Neuronal stem cell (in vitro differentiated cells): ENCODE data around the gene ZC3H12A. TPM values are rescaled to one million over a fixed set of nuclear protein-coding genes. Genes with fewer than 3 reads are reported as not detected.

Experiments
- DNase-seq: peaks from one replicate; pipeline ENCODE4 v3.0.0-alpha.2; 2013; ENCODE audit warnings: low spot score
- H2AFZ ChIP-seq: one replicate; pipeline ENCODE4 v1.6.1; 2013; ENCODE audit warnings: mild to moderate bottlenecking, low read length, inconsistent platforms
- H2AK5ac ChIP-seq: 2 replicates; pipeline ENCODE4 v1.6.1; 2013; ENCODE audit warnings: low read depth, mild to moderate bottlenecking, inconsistent platforms, low read length, moderate library complexity, mixed read lengths
- H2BK120ac ChIP-seq: 2 replicates; pipeline ENCODE4 v1.6.1; 2013; ENCODE audit warnings: low read depth, mild to moderate bottlenecking, inconsistent platforms, low read length, moderate library complexity, mixed read lengths
- H2BK12ac ChIP-seq: one replicate; pipeline ENCODE4 v1.6.1; 2013; ENCODE audit warnings: low read length, inconsistent platforms
- H2BK15ac ChIP-seq: 2 replicates; pipeline ENCODE4 v1.6.1; 2013; ENCODE audit warnings: mild to moderate bottlenecking, low read length, inconsistent platforms, mixed read lengths
- H2BK5ac ChIP-seq: one replicate; pipeline ENCODE4 v1.6.1; 2013; ENCODE audit warnings: inconsistent platforms, mild to moderate bottlenecking, low read length, moderate library complexity
- H3K14ac ChIP-seq: one replicate; pipeline ENCODE4 v1.6.1; 2013; ENCODE audit warnings: low read length, inconsistent platforms
- H3K18ac ChIP-seq: 2 replicates; pipeline ENCODE4 v1.6.1; 2013; ENCODE audit warnings: low read length, inconsistent platforms
- H3K23ac ChIP-seq: 2 replicates; pipeline ENCODE4 v1.6.1; 2013; ENCODE audit warnings: low read depth, mild to moderate bottlenecking, mixed read lengths, low read length, inconsistent platforms; ENCODE audit not compliant: poor library complexity
- H3K27ac ChIP-seq: replicated peaks from 3 replicates; pipeline ENCODE4 v1.5.1; 2013; ENCODE audit warnings: low read length, inconsistent platforms
- H3K27me3 ChIP-seq, 3 experiments: 2 replicates each; pipeline ENCODE4 v1.6.1; 2013; ENCODE audit warnings: low read length in 3 of 3, mild to moderate bottlenecking in 2 of 3, inconsistent platforms in 1 of 3, low read depth in 1 of 3, mixed read lengths in 1 of 3, moderate library complexity in 1 of 3; ENCODE audit not compliant: control insufficient read depth in 3 of 3, insufficient read depth in 3 of 3
- H3K36me3 ChIP-seq, 2 donors: replicated peaks in 1 of 2; 2 replicates each; pipeline ENCODE4 v1.6.1; 2013; ENCODE audit warnings: low read length in 2 of 2; ENCODE audit not compliant: control insufficient read depth in 2 of 2, insufficient read depth in 2 of 2
- H3K4ac ChIP-seq: 2 replicates; pipeline ENCODE4 v1.6.1; 2013; ENCODE audit warnings: inconsistent platforms, mild to moderate bottlenecking, low read length, moderate library complexity
- H3K4me1 ChIP-seq, 2 donors: 1 replicate in 1 of 2; 2 replicates in 1 of 2; pipeline ENCODE4 v1.6.1; 2013; ENCODE audit warnings: low read length in 2 of 2, low read depth in 1 of 2; ENCODE audit not compliant: control insufficient read depth in 2 of 2, insufficient read depth in 1 of 2
- H3K4me2 ChIP-seq: one replicate; pipeline ENCODE4 v1.6.1; 2013; ENCODE audit warnings: mild to moderate bottlenecking, low read length, inconsistent platforms; ENCODE audit not compliant: insufficient read depth, poor library complexity, severe bottlenecking
- H3K4me3 ChIP-seq, 2 donors: 2 replicates each; pipeline ENCODE4 v1.5.1; 2013; ENCODE audit warnings: low read length in 2 of 2, mild to moderate bottlenecking in 2 of 2, inconsistent platforms in 1 of 2, moderate library complexity in 1 of 2
- H3K79me1 ChIP-seq: one replicate; pipeline ENCODE4 v1.6.1; 2013; ENCODE audit warnings: low read depth, mild to moderate bottlenecking, inconsistent platforms, low read length, moderate library complexity
- H3K9ac ChIP-seq: one replicate; pipeline ENCODE4 v1.6.1; 2013; ENCODE audit warnings: mild to moderate bottlenecking, low read depth, low read length, inconsistent platforms; ENCODE audit not compliant: poor library complexity
- H3K9me3 ChIP-seq, 2 donors: replicated peaks in 1 of 2; 2 replicates each; pipeline versions ENCODE3 to v1.6.1; 2013; ENCODE audit warnings: low read length in 2 of 2, mild to moderate bottlenecking in 2 of 2, inconsistent platforms in 1 of 2, low read depth in 1 of 2, mixed read lengths in 1 of 2, moderate library complexity in 1 of 2; ENCODE audit not compliant: control insufficient read depth in 2 of 2, insufficient read depth in 1 of 2
- H4K8ac ChIP-seq: one replicate; pipeline ENCODE4 v1.6.1; 2013; ENCODE audit warnings: low read depth, mild to moderate bottlenecking, inconsistent platforms, low read length, moderate library complexity
- H4K91ac ChIP-seq: one replicate; pipeline ENCODE4 v1.6.1; 2013; ENCODE audit warnings: low read length, low read depth, mild to moderate bottlenecking, inconsistent platforms; ENCODE audit not compliant: poor library complexity
- WGBS, 2 donors: extraction: QIAGEN DNeasy Blood & Tissue Kit; methylation state at CpG; one replicate each; pipeline ENCODE4 v1.1.7; 2013; ENCODE audit warnings: missing lambda C conversion rate in 2 of 2, mixed read lengths in 1 of 2; ENCODE audit not compliant: insufficient read length in 2 of 2, insufficient replicate concordance in 1 of 2; ENCODE audit errors: extremely low coverage in 2 of 2; 5-methylcytosine and 5-hydroxymethylcytosine counted together
- polyA plus RNA-seq, 2 experiments: library from polyadenylated mRNA; stranded (reverse); fragments of 200-250 nt; gene quantifications; one replicate each; pipeline ENCODE4 v1.2.3, GENCODE V29; 2013

ZC3H12A gene
- polyA plus RNA-seq (2013, experiment 1 of 2) = 2.5 TPM
- polyA plus RNA-seq (2013, experiment 2 of 2) = 2.1 TPM

DNA sequence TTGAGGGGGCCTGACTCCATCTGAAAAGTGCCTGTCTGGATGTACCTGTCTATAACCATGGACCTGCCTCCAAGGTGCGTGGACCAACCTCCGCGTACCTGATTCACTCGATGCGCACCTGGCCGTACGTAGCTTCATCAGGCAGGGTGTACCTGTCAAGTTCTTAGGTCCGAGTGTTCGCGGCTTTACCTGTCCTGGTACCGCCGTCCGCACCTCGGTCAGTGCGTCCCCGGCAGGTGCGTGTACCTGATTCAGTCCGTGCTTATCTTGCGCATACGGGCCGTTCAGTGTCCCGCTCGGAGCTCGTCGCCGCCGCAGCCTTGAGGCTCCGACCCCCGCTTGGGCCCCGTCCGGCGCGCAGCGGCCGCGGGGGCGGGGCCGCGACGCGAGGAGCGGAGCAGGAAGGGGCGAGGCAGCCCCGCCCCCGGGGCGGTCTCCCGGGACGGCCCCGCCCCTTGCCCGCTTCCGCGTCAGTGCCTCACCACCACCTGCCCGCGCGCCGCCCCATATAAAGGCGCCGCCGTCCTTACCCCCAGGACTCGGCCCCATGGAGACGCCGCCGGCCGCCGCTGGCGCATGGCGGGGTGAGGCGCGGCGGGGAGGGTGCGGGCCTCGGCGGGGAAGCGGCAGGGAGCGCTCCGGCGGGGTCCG is at the start of gene ZC3H12A:
TSS of gene ZC3H12A (plus strand) at position 535 of the 651 bp plus-strand sequence. CDS start 917 bp downstream, outside the sequence.
- Histone ChIP-seq H4K8ac (no peak within 1 kb of the TSS), H4K91ac (no peak within 1 kb of the TSS), H3K23ac (peak within 1 kb of the TSS; percentile 89), H3K4me3 (peak within 1 kb of the TSS; percentile 70 to 84), H3K4me1 (peaks cover 27 to 41% of the 10 kb centered on the region in 2 donors), H3K79me1 (no peaks in the 10 kb centered on the region), H3K4me2 (peak within 1 kb of the TSS; percentile 97), H3K9me3 (no peaks in the 10 kb centered on the region), H2BK12ac (peak within 1 kb of the TSS; percentile 82), H3K36me3 (peaks cover 8 to 26% of the 10 kb centered on the region in 2 donors), H2AFZ (peak within 1 kb of the TSS; percentile 94), H3K14ac (peak within 1 kb of the TSS; percentile 9), H2BK120ac (no peak within 1 kb of the TSS), H2AK5ac (peak within 1 kb of the TSS; percentile 2), H3K4ac (no peak within 1 kb of the TSS), H3K9ac (peak within 1 kb of the TSS; percentile 89), H2BK5ac (no peak within 1 kb of the TSS), H3K18ac (peak within 1 kb of the TSS; percentile 93), H2BK15ac (peak within 1 kb of the TSS; percentile 40), H3K27me3 (peaks cover 0 to 24% (median 17%) of the 10 kb centered on the region in 3 experiments), H3K27ac (no peak within 1 kb of the TSS)
- DNase-seq = peak; percentile 85
- WGBS, 2 donors = no CpG with 5 or more reads among the region's 78 CpGs

DNA sequence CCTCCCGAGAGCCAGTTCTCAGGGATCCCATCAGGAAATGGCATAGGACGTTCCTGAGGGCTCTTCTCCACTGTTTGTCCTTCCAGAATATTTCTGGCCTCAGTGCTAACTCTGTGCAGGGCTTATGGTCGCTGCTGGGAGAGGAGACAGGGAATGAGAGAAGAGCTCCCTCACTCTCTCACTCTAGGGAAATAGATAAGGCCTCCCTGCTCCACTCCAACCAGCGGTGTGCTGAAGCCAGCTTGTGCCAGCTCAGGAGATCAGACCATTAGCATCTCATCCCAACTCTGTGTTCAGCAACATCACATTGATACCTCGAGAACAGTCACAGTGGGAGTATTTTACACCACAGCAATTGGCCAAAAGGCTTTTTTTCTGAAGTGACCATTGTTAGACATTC is 49.2 kb upstream of the ZC3H12A start:
- H3K4me3 ChIP-seq = no peak overlapping the region
- H4K91ac ChIP-seq = no peak overlapping the region
- H2BK12ac ChIP-seq = no peak overlapping the region
- no peak overlapping the region for H3K27ac ChIP-seq
- H3K14ac ChIP-seq = no peak overlapping the region
- H3K23ac ChIP-seq = no peak overlapping the region
- H4K8ac ChIP-seq = no peak overlapping the region
- no peak overlapping the region for H2AFZ ChIP-seq
- no peak overlapping the region for H3K18ac ChIP-seq
- H2BK5ac ChIP-seq = no peak overlapping the region
- H3K4ac ChIP-seq = no peak overlapping the region
- no peak overlapping the region for H2BK15ac ChIP-seq
- H3K4me1 ChIP-seq = no peaks in the 10 kb centered on the region
- H3K27me3 ChIP-seq = no peaks in the 10 kb centered on the region
- no peak overlapping the region for H3K9ac ChIP-seq
- no peaks in the 10 kb centered on the region for H3K36me3 ChIP-seq
- no peak overlapping the region for H2BK120ac ChIP-seq
- WGBS, 2 donors = no CpG with 5 or more reads among the region's 5 CpGs
- H3K79me1 ChIP-seq = no peaks in the 10 kb centered on the region
- no peaks in the 10 kb centered on the region for H3K9me3 ChIP-seq
- no peak for DNase-seq
- H3K4me2 ChIP-seq = no peak overlapping the region
- H2AK5ac ChIP-seq = no peak overlapping the region

DNA sequence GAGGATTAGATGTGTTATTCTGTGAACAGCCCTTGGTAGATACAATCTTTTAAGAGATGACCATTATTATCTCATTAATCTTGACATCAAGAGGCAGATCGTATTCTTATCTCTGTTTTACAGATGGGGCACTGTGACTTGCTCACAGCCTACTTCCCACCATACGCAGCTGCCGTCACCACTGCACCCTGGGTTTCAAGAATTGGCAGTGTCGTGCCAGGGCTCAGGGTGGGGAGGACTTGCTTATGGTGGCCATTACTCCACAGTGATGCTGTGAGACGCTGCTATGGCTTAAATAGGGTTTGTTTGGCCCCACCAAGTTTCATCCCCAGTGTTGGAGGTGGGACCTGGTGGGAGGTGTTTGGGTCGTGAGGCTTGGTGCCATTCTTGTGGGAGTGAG is 45.4 kb upstream of the ZC3H12A start:
- Histone ChIP-seq H3K27me3 (no peaks in the 10 kb centered on the region), H2AK5ac (no peak overlapping the region), H2AFZ (no peak overlapping the region), H2BK120ac (no peak overlapping the region), H3K9me3 (no peaks in the 10 kb centered on the region), H3K18ac (peak overlapping the region; percentile 11), H3K23ac (no peak overlapping the region), H3K4me3 (no peak overlapping the region), H4K8ac (no peak overlapping the region), H3K79me1 (no peaks in the 10 kb centered on the region), H3K36me3 (no peaks in the 10 kb centered on the region), H2BK15ac (no peak overlapping the region), H2BK5ac (no peak overlapping the region), H3K4me1 (peaks cover 0 to 6% of the 10 kb centered on the region in 2 donors), H3K9ac (no peak overlapping the region), H3K14ac (no peak overlapping the region), H3K4me2 (no peak overlapping the region), H3K27ac (no peak overlapping the region), H4K91ac (no peak overlapping the region), H2BK12ac (no peak overlapping the region), H3K4ac (no peak overlapping the region)
- WGBS, 2 donors = no CpG with 5 or more reads among the region's 6 CpGs
- no peak for DNase-seq

DNA sequence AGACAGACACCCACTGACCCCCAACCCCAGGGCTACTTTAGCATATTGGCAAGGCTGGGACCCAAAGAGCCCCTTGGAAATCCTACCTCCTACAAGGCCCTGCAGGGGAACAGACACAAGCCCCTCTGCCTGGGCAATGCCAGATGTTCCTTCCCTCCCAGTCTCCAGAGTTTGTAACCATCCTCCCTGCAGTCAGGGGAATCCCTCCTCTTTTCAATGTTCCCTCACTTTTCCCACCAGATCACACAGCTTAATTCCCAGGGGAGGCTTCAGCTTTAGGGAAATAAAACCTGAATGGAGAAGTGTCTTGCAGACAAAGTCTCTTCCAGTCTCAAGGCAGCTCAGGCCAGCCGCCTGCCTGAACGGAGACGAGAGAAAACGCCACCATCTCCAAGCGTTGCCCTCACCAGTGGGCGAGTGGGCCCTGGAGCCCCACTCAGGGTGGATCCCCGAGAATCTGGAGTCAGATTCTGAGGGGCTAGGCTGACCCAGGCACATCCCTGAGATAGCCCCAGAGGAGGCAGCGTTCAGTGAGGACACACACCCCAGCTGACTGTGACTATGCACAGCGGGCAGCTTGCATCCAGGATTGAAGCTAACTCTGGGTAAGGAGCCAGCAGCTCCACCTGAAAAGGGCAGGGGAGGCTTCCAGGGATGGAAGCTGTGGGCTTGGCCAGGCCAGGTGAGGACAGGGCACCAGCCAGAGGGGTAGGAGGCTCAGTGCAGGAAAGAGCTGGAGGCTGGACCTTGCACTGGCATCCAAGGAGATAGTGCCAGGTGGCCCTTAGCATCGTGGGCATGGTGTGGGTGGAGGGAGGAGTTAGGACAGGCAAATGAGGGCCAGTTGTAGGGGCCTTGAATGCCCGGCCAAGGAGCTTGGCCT is 44.0 kb upstream of the ZC3H12A start:
- no CpG with 5 or more reads among the region's 11 CpGs for WGBS, 2 donors
- DNase-seq = no peak

More for the DNA sequence above, 44.0 kb upstream of the ZC3H12A start:
- Histone ChIP-seq H4K91ac (no peak overlapping the region), H3K4ac (no peak overlapping the region), H2BK5ac (no peak overlapping the region), H3K4me2 (no peak overlapping the region), H2AFZ (no peak overlapping the region), H2BK120ac (no peak overlapping the region), H3K4me3 (peak overlapping the region in 1 of 2 donors; percentile 9), H4K8ac (no peak overlapping the region), H3K9me3 (no peaks in the 10 kb centered on the region), H2BK12ac (peak overlapping the region; percentile 28), H3K18ac (peak overlapping the region; percentile 35), H2BK15ac (peak overlapping the region; percentile 13), H3K27me3 (no peaks in the 10 kb centered on the region), H3K9ac (no peak overlapping the region), H3K27ac (no peak overlapping the region), H3K79me1 (no peaks in the 10 kb centered on the region), H3K4me1 (peaks cover 0 to 6% of the 10 kb centered on the region in 2 donors), H3K23ac (no peak overlapping the region), H3K36me3 (no peaks in the 10 kb centered on the region), H3K14ac (peak overlapping the region; percentile 48), H2AK5ac (peak overlapping the region; percentile 65)
